K562 (cell line): Measurements from ENCODE around the gene ADD1. TPM values are rescaled to one million over a fixed set of nuclear protein-coding genes. Genes with fewer than 3 reads are reported as not detected.
A peak's percentile ranks its signal among the peaks of the same experiment; 100 is the strongest.

ENCODE experiments used
- ATAC-seq: fragments of 200-7000 bp; cut with Tn5 transposase; 3 replicates; pipeline ENCODE4 v1.9.1; 2020; ENCODE audit warnings: moderate library complexity
- BruUV-seq: library from RNA; stranded (reverse); fragments of 400-500 nt; replicated peaks from 2 replicates; lab custom pipeline; 2021; lab: Mats Ljungman, UMichigan
- CTCF ChIA-PET: fragments of 300-600 bp; formaldehyde crosslinking; extraction: SDS; loops from one replicate; lab custom pipeline; 2021; ENCODE audit warnings: low intra/inter-chr PET ratio; lab: Yijun Ruan, JAX
- POLR2A ChIA-PET: fragments of 300-600, 350-650 bp; sonication (Branson Sonifier 250); formaldehyde crosslinking; extraction: SDS; loops from one replicate; lab custom pipeline; 2021; ENCODE audit warnings: antibody characterized with exemption, inconsistent platforms; lab: Yijun Ruan, JAX
- DNase-seq, 4 experiments: peaks; one replicate each; pipeline versions ENCODE4 v3.0.0 to v3.0.0-alpha.2; 2011 to 2018; ENCODE audit warnings: low spot score in 3 of 4, mixed read lengths in 3 of 4; ENCODE audit errors: extremely low read depth in 1 of 4
- FAIRE-seq: peaks from 2 replicates; lab custom pipeline; 2011; peaks lifted over from hg19 to GRCh38; lab: Jason Lieb, UNC
- H2AFZ ChIP-seq: 2 replicates; pipeline ENCODE4 v1.6.0; 2011; ENCODE audit warnings: low read depth, low read length, control low read depth, inconsistent platforms
- H3K27ac ChIP-seq: fragments of 200-600 bp; 3 replicates; pipeline ENCODE4 v1.8.0; 2011; ENCODE audit warnings: low read depth, mild to moderate bottlenecking, control low read depth, inconsistent platforms, low read length, moderate library complexity, mixed read lengths; ENCODE audit errors: extremely low read depth
- H3K27me3 ChIP-seq, 2 experiments: fragments of 300-600 bp in 1 of 2; 2 replicates in 1 of 2; 3 replicates in 1 of 2; pipeline versions ENCODE4 v1.6.0 to v1.8.0; 2011; ENCODE audit warnings: inconsistent platforms in 2 of 2, low read length in 2 of 2, mild to moderate bottlenecking in 1 of 2, mixed read lengths in 1 of 2, moderate library complexity in 1 of 2; ENCODE audit not compliant: control insufficient read depth in 2 of 2, insufficient read depth in 2 of 2
- H3K36me3 ChIP-seq: fragments of 300-600 bp; 3 replicates; pipeline ENCODE4 v1.8.0; 2011; ENCODE audit warnings: mild to moderate bottlenecking, low read length, inconsistent platforms; ENCODE audit not compliant: control insufficient read depth, insufficient read depth
- H3K4me1 ChIP-seq, 2 experiments: fragments of 200-600 bp in 1 of 2; replicated peaks in 1 of 2; 2 replicates in 1 of 2; 3 replicates in 1 of 2; pipeline versions ENCODE4 v1.5.1 to v1.8.0; 2011; ENCODE audit warnings: inconsistent platforms in 2 of 2, low read length in 2 of 2, mild to moderate bottlenecking in 1 of 2, mixed read lengths in 1 of 2, moderate library complexity in 1 of 2; ENCODE audit not compliant: control insufficient read depth in 2 of 2, insufficient read depth in 2 of 2
- H3K4me2 ChIP-seq: 2 replicates; pipeline ENCODE4 v1.6.1; 2011; ENCODE audit warnings: low read length, control low read depth, inconsistent platforms, mixed read lengths; ENCODE audit not compliant: insufficient read depth
- H3K4me3 ChIP-seq: fragments of 200-600 bp; sonication (generic), shearing (Covaris generic); 2 replicates; pipeline ENCODE4 v1.5.1; 2016; ENCODE audit warnings: control low read depth, inconsistent platforms
- H3K79me2 ChIP-seq: fragments of 200-600 bp; 3 replicates; pipeline ENCODE4 v1.8.0; 2011; ENCODE audit warnings: low read length, inconsistent platforms; ENCODE audit not compliant: control insufficient read depth, insufficient read depth
- H3K9ac ChIP-seq, 2 experiments: 2 replicates each; pipeline versions ENCODE4 v1.6.0 to v1.6.1; 2011; ENCODE audit warnings: low read depth in 2 of 2, low read length in 2 of 2, control low read depth in 1 of 2, inconsistent platforms in 1 of 2, mild to moderate bottlenecking in 1 of 2, mixed read lengths in 1 of 2; ENCODE audit not compliant: insufficient read depth in 1 of 2
- H3K9me1 ChIP-seq: one replicate; pipeline ENCODE4 v1.6.0; 2011; ENCODE audit warnings: inconsistent platforms, mild to moderate bottlenecking, low read length, moderate library complexity; ENCODE audit not compliant: control insufficient read depth, insufficient read depth
- H3K9me3 ChIP-seq: replicated peaks from 2 replicates; pipeline ENCODE4 v1.5.1; 2011; ENCODE audit warnings: low read depth, low read length, inconsistent platforms; ENCODE audit not compliant: control insufficient read depth, insufficient read depth
- H4K20me1 ChIP-seq: replicated peaks from 2 replicates; pipeline ENCODE4 v1.6.1; 2011; ENCODE audit warnings: low read length, inconsistent platforms, mixed read lengths; ENCODE audit not compliant: control insufficient read depth, insufficient read depth
- ARID3B ChIP-seq: fragments of 250-450 bp; sonication (Bioruptor Pico); IDR thresholded peaks from 2 replicates; pipeline ENCODE4 v1.4.0; 2020; ENCODE audit warnings: borderline replicate concordance
- NFIC ChIP-seq: fragments of 450-650 bp; IDR thresholded peaks from 2 replicates; pipeline ENCODE4 v1.6.1; 2017; ENCODE audit warnings: mild to moderate bottlenecking, inconsistent platforms
- PYGO2 ChIP-seq: fragments of 450-650 bp; IDR thresholded peaks from 2 replicates; pipeline ENCODE4 v1.6.1; 2016; ENCODE audit warnings: mild to moderate bottlenecking, missing genetic modification characterization, moderate library complexity, missing compliant biosample characterization
- RBM14 ChIP-seq: fragments of 200-400 bp; formaldehyde crosslinking; IDR thresholded peaks from 2 replicates; pipeline ENCODE4 v1.6.1; 2018; ENCODE audit warnings: low read depth, mild to moderate bottlenecking, low read length, moderate library complexity, borderline replicate concordance; ENCODE audit not compliant: insufficient read depth
- RFX5 ChIP-seq: IDR thresholded peaks from 2 replicates; pipeline ENCODE4 v1.6.1; 2011; ENCODE audit warnings: low read depth, mild to moderate bottlenecking, improper control_type of control experiment, low read length
- SMARCE1 ChIP-seq: fragments of 450-650 bp; IDR thresholded peaks from 2 replicates; pipeline ENCODE4 v1.7.1; 2016; ENCODE audit warnings: mild to moderate bottlenecking
- TCFL5 ChIP-seq: fragments of 250-450 bp; sonication (Bioruptor Pico); conservative IDR thresholded peaks from 2 replicates; pipeline ENCODE4 v1.6.1; 2021; ENCODE audit warnings: mild to moderate bottlenecking, moderate library complexity, matching md5 sums
- TRIM24 ChIP-seq, 2 experiments: fragments of 450-650 bp; IDR thresholded peaks; 2 replicates each; pipeline ENCODE4 v1.6.1; 2016
- ZBTB33 ChIP-seq: sonication (generic); formaldehyde crosslinking; IDR thresholded peaks from 2 replicates; pipeline ENCODE4 v1.8.1; 2023; ENCODE audit warnings: mild to moderate bottlenecking, missing genetic modification reagents
- ZNF12 ChIP-seq: sonication (generic); formaldehyde crosslinking; IDR thresholded peaks from 2 replicates; pipeline ENCODE4 v1.4.0; 2020; ENCODE audit warnings: mild to moderate bottlenecking, missing genetic modification reagents
- ZNF282 ChIP-seq: sonication (generic); formaldehyde crosslinking; IDR thresholded peaks from 2 replicates; pipeline ENCODE4 v1.8.1; 2023; ENCODE audit warnings: missing genetic modification reagents
- ZNF395 ChIP-seq: fragments of 200-800 bp; sonication (Bioruptor generic); IDR thresholded peaks from 2 replicates; pipeline ENCODE4 v1.6.1; 2017; ENCODE audit warnings: missing genetic modification characterization, missing compliant biosample characterization
- ZNF551 ChIP-seq: fragments of 250-450 bp; sonication (Bioruptor Pico); IDR thresholded peaks from 2 replicates; pipeline ENCODE4 v1.5.0; 2021; ENCODE audit warnings: mild to moderate bottlenecking, moderate library complexity
- ZNF717 ChIP-seq: fragments of 250-450 bp; sonication (Bioruptor Pico); IDR thresholded peaks from 2 replicates; pipeline ENCODE4 v1.5.0; 2021
- WGBS: fragments of 100-300 bp; shearing (Covaris generic); methylation state at CpG from one replicate; pipeline ENCODE4 v1.1.6; 2016; ENCODE audit warnings: low coverage, mixed read lengths; ENCODE audit not compliant: insufficient coverage; ENCODE audit errors: missing lambda C conversion rate; 5-methylcytosine and 5-hydroxymethylcytosine counted together
- in situ Hi-C: fragments of 300-500 bp; cut with MboI; formaldehyde crosslinking; loops from 4 replicates; pipeline ENCODE4 v1.15.0; 2018; ENCODE audit warnings: inconsistent platforms, mixed read lengths
- intact Hi-C: fragments of 100-400 bp; cut with micrococcal nuclease; formaldehyde crosslinking; loops from 2 replicates; pipeline ENCODE4 v1.14.2; 2022
- polyA plus RNA-seq, 8 experiments: library from polyadenylated mRNA; depleted of rRNA in 4 of 8; stranded (reverse) in 5 of 8; unstranded in 3 of 8; fragments of >200 nt; fragmentation: Nextera tagmentation in 2 of 8; fragmentation: Illumina TruSeq in 1 of 8; extraction: Ambion mirVana in 2 of 8; extraction: Trizol in 1 of 8; gene quantifications; 2 replicates each; pipeline versions ENCODE4 v1.2.1 to v1.2.3, GENCODE V29; 2011 to 2014; ENCODE audit warnings: inconsistent platforms in 1 of 8, missing spikeins in 1 of 8
- total RNA-seq, 7 experiments: library from RNA; depleted of rRNA in 6 of 7; stranded (reverse); fragments of >200 nt in 6 of 7; fragmentation: Illumina TruSeq in 2 of 7; extraction: Trizol in 2 of 7; gene quantifications; 2 replicates each; pipeline versions ENCODE4 v1.2.1 to v1.2.3, GENCODE V29; 2011 to 2021; ENCODE audit warnings: low replicate concordance in 1 of 7

ADD1 gene
- total and polyA plus RNA-seq, 9 of the 15 experiments (the other 6 are each of a cell fraction or from before 2014, with no cell fraction given), result 17.5 to 153 (median 74.0) TPM

- no TSS peak for BruUV-seq
- H2AFZ ChIP-seq, result no peak overlapping the region
- H3K79me2 ChIP-seq, result no peaks in the 10 kb centered on the region
- ChIA-PET CTCF (no interaction called here), POLR2A (interaction anchor here (0.6 to 1.2 kb wide), 4 partner anchors 11 to 303 kb away, joined by 3 to 5 read pairs (median 3); no protein-coding TSS in a partner anchor)
- H4K20me1 ChIP-seq, result peaks cover 5% of the 10 kb centered on the region; the same call in 1 of the 2 replicates
- H3K27me3 ChIP-seq, result no peaks in the 10 kb centered on the region
- DNase-seq (no peak), FAIRE-seq (no peak), ATAC-seq (peak; percentile 31; the same call in 2 of the 3 replicates)
- 43% methylated on average over 13 of the region's 13 CpGs for WGBS
- peaks cover 0 to 20% of the 10 kb centered on the region in 2 experiments; a peak in 1 of 5 replicates for H3K4me1 ChIP-seq
- H3K36me3 ChIP-seq, result no peaks in the 10 kb centered on the region
- no peak overlapping the region for H3K4me2 ChIP-seq
- H3K4me3 ChIP-seq, result no peak overlapping the region
- in situ Hi-C loops (no loop called here), intact Hi-C loops (no loop called here)
- no peaks in the 10 kb centered on the region for H3K9me3 ChIP-seq
- H3K27ac ChIP-seq, result no peak overlapping the region
- peak overlapping the region in 1 of 2 experiments; percentile 55; a peak in 2 of 4 replicates for H3K9ac ChIP-seq
- peaks cover 2% of the 10 kb centered on the region for H3K9me1 ChIP-seq
- TF ChIP-seq TRIM24 (IDR thresholded peaks at IDR 0.05) (no peak), ZNF282 (CRISPR knock-in tag) (no peak), ZNF551 (CRISPR knock-in tag) (no peak), ZNF717 (CRISPR knock-in tag) (no peak), ZNF12 (CRISPR knock-in tag) (no peak), PYGO2 (tag) (no peak), RFX5 (no peak), ARID3B (CRISPR knock-in tag) (no peak), SMARCE1 (no peak), ZBTB33 (CRISPR knock-in tag) (no peak), TCFL5 (CRISPR knock-in tag) (no peak), ZNF395 (no peak), RBM14 (no peak), NFIC (no peak)
Measured at GRCh38 chr4:2820216-2820982, 23.2 kb upstream of the ADD1 start.
